ENCODE results near the gene EMC10. TPM values are rescaled to one million over a fixed set of nuclear protein-coding genes. Genes with fewer than 3 reads are reported as not detected.

EMC10 gene
- total RNA-seq, 1 donor, result 56.5 TPM

DNA sequence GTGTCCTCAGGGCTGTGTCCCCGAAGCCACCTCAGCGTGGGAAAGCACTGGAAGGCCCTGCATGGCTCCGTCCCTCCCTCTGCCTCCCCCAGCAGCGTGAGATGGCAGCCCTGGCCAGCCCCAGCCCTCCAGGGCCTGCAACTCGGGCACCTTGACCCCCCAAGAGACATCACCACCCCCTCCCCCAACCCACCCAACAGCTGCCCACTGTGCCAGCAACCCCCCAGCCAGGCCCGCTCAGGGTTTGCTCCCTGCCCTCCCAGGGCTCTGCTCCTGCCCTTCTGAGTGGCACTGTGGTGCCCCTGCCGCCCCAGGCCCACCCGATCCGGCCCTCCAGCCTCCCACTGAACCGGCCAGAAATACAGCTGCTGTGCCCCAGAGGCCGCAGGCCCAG, 38.9 kb downstream of the EMC10 start:
- Histone ChIP-seq H2AFZ (ENCODE audit: low read length) (no peak overlapping the region), H3K27ac (ENCODE audit: low read depth, low read length) (no peak overlapping the region), H3K4me3 (ENCODE audit: insufficient read depth, low read length) (no peak overlapping the region), H3K36me3 (ENCODE audit: insufficient read depth, low read length) (no peaks in the 10 kb centered on the region), H3K4me1 (ENCODE audit: insufficient read depth, low read length) (peaks cover 4% of the 10 kb centered on the region), H3K4me2 (ENCODE audit: insufficient read depth, low read length) (no peak overlapping the region), H3K9me3 (ENCODE audit: low read depth, low read length) (no peaks in the 10 kb centered on the region), H4K20me1 (ENCODE audit: insufficient read depth, low read length) (no peaks in the 10 kb centered on the region), H3K79me2 (ENCODE audit: insufficient read depth, low read length) (peaks cover 6% of the 10 kb centered on the region), H3K27me3 (ENCODE audit: insufficient read depth, low read length) (no peaks in the 10 kb centered on the region)
- peak; percentile 76 for DNase-seq (ENCODE audit: insufficient read length, low spot score, missing footprints)
- TF ChIP-seq, protein P1, sequence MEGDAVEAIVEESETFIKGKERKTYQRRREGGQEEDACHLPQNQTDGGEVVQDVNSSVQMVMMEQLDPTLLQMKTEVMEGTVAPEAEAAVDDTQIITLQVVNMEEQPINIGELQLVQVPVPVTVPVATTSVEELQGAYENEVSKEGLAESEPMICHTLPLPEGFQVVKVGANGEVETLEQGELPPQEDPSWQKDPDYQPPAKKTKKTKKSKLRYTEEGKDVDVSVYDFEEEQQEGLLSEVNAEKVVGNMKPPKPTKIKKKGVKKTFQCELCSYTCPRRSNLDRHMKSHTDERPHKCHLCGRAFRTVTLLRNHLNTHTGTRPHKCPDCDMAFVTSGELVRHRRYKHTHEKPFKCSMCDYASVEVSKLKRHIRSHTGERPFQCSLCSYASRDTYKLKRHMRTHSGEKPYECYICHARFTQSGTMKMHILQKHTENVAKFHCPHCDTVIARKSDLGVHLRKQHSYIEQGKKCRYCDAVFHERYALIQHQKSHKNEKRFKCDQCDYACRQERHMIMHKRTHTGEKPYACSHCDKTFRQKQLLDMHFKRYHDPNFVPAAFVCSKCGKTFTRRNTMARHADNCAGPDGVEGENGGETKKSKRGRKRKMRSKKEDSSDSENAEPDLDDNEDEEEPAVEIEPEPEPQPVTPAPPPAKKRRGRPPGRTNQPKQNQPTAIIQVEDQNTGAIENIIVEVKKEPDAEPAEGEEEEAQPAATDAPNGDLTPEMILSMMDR (IDR thresholded peaks at IDR 0.05; ENCODE audit: extremely low read depth, low read depth, low read length), result no peak

GRCh38 chr19:50516456-50516855, 40.1 kb downstream of the EMC10 start:
- no peak overlapping the region for H2AFZ ChIP-seq (ENCODE audit: low read length)
- no peaks in the 10 kb centered on the region for H3K4me1 ChIP-seq (ENCODE audit: insufficient read depth, low read length)
- H3K79me2 ChIP-seq (ENCODE audit: insufficient read depth, low read length), result no peaks in the 10 kb centered on the region
- no peaks in the 10 kb centered on the region for H4K20me1 ChIP-seq (ENCODE audit: insufficient read depth, low read length)
- H3K9me3 ChIP-seq (ENCODE audit: low read depth, low read length), result no peaks in the 10 kb centered on the region
- no peak overlapping the region for H3K4me2 ChIP-seq (ENCODE audit: insufficient read depth, low read length)
- H3K36me3 ChIP-seq (ENCODE audit: insufficient read depth, low read length), result no peaks in the 10 kb centered on the region
- H3K27ac ChIP-seq (ENCODE audit: low read depth, low read length), result no peak overlapping the region
- H3K4me3 ChIP-seq (ENCODE audit: insufficient read depth, low read length), result no peak overlapping the region
- no peak for DNase-seq (ENCODE audit: insufficient read length, low spot score, missing footprints)
- TF ChIP-seq, protein P1 (IDR thresholded peaks at IDR 0.05; ENCODE audit: extremely low read depth, low read depth, low read length), result no peak
- H3K27me3 ChIP-seq (ENCODE audit: insufficient read depth, low read length), result no peaks in the 10 kb centered on the region

DNA sequence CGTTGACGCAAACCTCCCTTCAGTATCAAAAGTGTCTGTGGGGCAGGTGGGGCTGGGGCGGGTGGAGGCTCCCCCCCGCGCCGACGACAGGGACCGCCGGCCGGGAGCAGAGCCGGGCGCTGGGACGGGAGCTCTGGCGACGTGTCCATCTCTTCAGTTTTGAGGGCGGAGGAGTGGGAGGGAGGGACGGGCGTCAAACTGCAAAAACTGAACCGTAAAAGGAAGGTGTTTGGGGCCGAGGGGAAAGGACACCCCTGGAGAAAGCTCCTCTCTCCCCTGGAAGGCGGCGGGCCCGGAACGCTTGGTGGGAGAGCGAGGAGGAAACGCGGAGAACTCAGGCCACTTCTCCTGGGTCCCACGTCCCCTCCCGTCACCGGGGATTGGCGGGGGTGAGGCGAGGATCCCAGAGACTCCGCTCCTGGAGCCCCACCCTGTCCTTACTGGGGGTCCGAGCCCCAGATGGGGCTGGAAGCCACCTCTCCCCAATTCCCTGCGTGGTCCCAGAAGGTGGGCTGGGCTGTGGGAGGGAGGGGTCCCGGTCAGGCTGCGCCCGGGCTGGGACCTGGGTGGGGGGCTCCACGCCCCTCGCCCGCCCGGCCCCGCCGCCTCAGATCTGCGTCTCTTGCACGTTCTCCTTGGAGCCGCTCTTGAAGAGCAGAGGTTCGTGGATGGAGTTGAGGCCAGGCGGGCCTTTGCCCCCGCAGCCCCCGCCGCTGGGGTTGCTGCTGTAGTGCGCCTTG, 40.8 kb downstream of the EMC10 start:
- TF ChIP-seq, protein P1 (IDR thresholded peaks at IDR 0.05; ENCODE audit: extremely low read depth, low read depth, low read length), result no peak
- H4K20me1 ChIP-seq (ENCODE audit: insufficient read depth, low read length), result no peaks in the 10 kb centered on the region
- H3K9me3 ChIP-seq (ENCODE audit: low read depth, low read length), result no peaks in the 10 kb centered on the region
- peak; percentile 76 for DNase-seq (ENCODE audit: insufficient read length, low spot score, missing footprints)
- no peak overlapping the region for H3K27ac ChIP-seq (ENCODE audit: low read depth, low read length)
- no peak overlapping the region for H2AFZ ChIP-seq (ENCODE audit: low read length)
- H3K4me2 ChIP-seq (ENCODE audit: insufficient read depth, low read length), result no peak overlapping the region
- H3K27me3 ChIP-seq (ENCODE audit: insufficient read depth, low read length), result no peaks in the 10 kb centered on the region
- H3K79me2 ChIP-seq (ENCODE audit: insufficient read depth, low read length), result no peaks in the 10 kb centered on the region
- no peaks in the 10 kb centered on the region for H3K36me3 ChIP-seq (ENCODE audit: insufficient read depth, low read length)
- no peak overlapping the region for H3K4me3 ChIP-seq (ENCODE audit: insufficient read depth, low read length)
- no peaks in the 10 kb centered on the region for H3K4me1 ChIP-seq (ENCODE audit: insufficient read depth, low read length)

DNA sequence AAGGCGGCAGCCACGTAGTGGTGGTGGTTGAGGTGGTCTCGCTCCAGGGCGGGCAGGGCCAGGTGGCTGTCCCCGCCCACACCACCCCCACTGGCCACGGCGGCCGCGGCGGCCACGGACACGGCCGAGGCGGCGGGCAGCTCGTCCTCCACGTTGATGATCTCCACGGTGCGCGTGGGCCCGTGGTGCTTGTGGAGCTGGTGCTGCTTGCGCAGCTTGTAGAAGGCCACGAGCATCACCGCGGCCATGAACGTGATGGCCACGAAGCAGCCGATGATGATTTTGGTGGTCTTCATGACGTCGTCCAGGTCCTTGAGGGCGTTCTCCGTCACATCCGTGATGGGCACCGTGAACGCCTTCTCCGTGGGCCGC, 41.4 kb downstream of the EMC10 start:
- Histone ChIP-seq H3K4me2 (ENCODE audit: insufficient read depth, low read length) (no peak overlapping the region), H3K27me3 (ENCODE audit: insufficient read depth, low read length) (no peaks in the 10 kb centered on the region), H3K36me3 (ENCODE audit: insufficient read depth, low read length) (no peaks in the 10 kb centered on the region), H3K27ac (ENCODE audit: low read depth, low read length) (no peak overlapping the region), H2AFZ (ENCODE audit: low read length) (no peak overlapping the region), H4K20me1 (ENCODE audit: insufficient read depth, low read length) (no peaks in the 10 kb centered on the region), H3K4me1 (ENCODE audit: insufficient read depth, low read length) (no peaks in the 10 kb centered on the region), H3K4me3 (ENCODE audit: insufficient read depth, low read length) (no peak overlapping the region), H3K79me2 (ENCODE audit: insufficient read depth, low read length) (no peaks in the 10 kb centered on the region), H3K9me3 (ENCODE audit: low read depth, low read length) (no peaks in the 10 kb centered on the region)
- TF ChIP-seq, protein P1 (IDR thresholded peaks at IDR 0.05; ENCODE audit: extremely low read depth, low read depth, low read length), result no peak
- DNase-seq (ENCODE audit: insufficient read length, low spot score, missing footprints), result no peak
